ENCODE data around the gene DISC1. TPM values are rescaled to one million over a fixed set of nuclear protein-coding genes. Genes with fewer than 3 reads are reported as not detected.

DISC1 gene
- total RNA-seq, 4 donors from 2014 or later: 3.3 to 11.4 (median 4.2) TPM

GRCh38 chr1:231951374-231951773 is 324.8 kb downstream of the DISC1 start:
- WGBS, 2 donors: 26 to 30% methylated on average over 3 of the region's 3 CpGs
- no peak for DNase-seq

GRCh38 chr1:231952154-231952553 is 325.6 kb downstream of the DISC1 start:
- no peak overlapping the region for H3K27ac ChIP-seq
- WGBS, 2 donors: 26 to 35% methylated on average over 1 of the region's 1 CpG
- no peaks in the 10 kb centered on the region for H3K9me3 ChIP-seq
- no peak for DNase-seq
- H3K27me3 ChIP-seq: no peaks in the 10 kb centered on the region
- H3K4me3 ChIP-seq: no peak overlapping the region
- H3K4me1 ChIP-seq: peaks cover 0 to 31% (median 15%) of the 10 kb centered on the region in 3 donors
- TF ChIP-seq CTCF (IDR thresholded peaks at IDR 0.05): no peak
- TF ChIP-seq POLR2A (IDR thresholded peaks at IDR 0.05): no peak
- intact Hi-C loops (cut with DNase I): no loop called here
- H3K36me3 ChIP-seq: no peaks in the 10 kb centered on the region

More at GRCh38 chr1:231951374-231951773, 324.8 kb downstream of the DISC1 start:
- Histone ChIP-seq H3K27me3 (no peaks in the 10 kb centered on the region), H3K36me3 (no peaks in the 10 kb centered on the region), H3K4me1 (peaks cover 0 to 31% (median 15%) of the 10 kb centered on the region in 3 donors), H3K4me3 (no peak overlapping the region), H3K27ac (peak overlapping the region in 3 of 4 donors; percentile 23 to 68 (median 37)), H3K9me3 (no peaks in the 10 kb centered on the region)
- intact Hi-C loops (cut with DNase I): no loop called here
- TF ChIP-seq POLR2A (IDR thresholded peaks at IDR 0.05): no peak

GRCh38 chr1:231953660-231954059 is 327.1 kb downstream of the DISC1 start:
- Histone ChIP-seq H3K36me3 (no peaks in the 10 kb centered on the region), H3K27me3 (no peaks in the 10 kb centered on the region), H3K9me3 (no peaks in the 10 kb centered on the region), H3K27ac (no peak overlapping the region), H3K4me1 (peaks cover 0 to 31% (median 15%) of the 10 kb centered on the region in 3 donors), H3K4me3 (no peak overlapping the region)
- no peak for DNase-seq
- no peak for TF ChIP-seq CTCF (IDR thresholded peaks at IDR 0.05)
- TF ChIP-seq POLR2A (IDR thresholded peaks at IDR 0.05): no peak
- intact Hi-C loops (cut with DNase I): no loop called here
- 80 to 87% methylated on average over 6 of the region's 6 CpGs for WGBS, 2 donors

GRCh38 chr1:231954751-231955150 is 328.2 kb downstream of the DISC1 start:
- TF ChIP-seq CTCF (IDR thresholded peaks at IDR 0.05) (no peak), POLR2A (IDR thresholded peaks at IDR 0.05) (no peak)
- WGBS, 2 donors: 88 to 94% methylated on average over 3 of the region's 3 CpGs
- no peaks in the 10 kb centered on the region for H3K27me3 ChIP-seq

GRCh38 chr1:231957359-231957758 is 330.8 kb downstream of the DISC1 start:
- 63 to 82% methylated on average over 1 of the region's 1 CpG for WGBS, 2 donors
- no peak for DNase-seq
- Histone ChIP-seq H3K4me1 (no peaks in the 10 kb centered on the region), H3K36me3 (no peaks in the 10 kb centered on the region), H3K27ac (no peak overlapping the region), H3K27me3 (no peaks in the 10 kb centered on the region), H3K4me3 (no peak overlapping the region), H3K9me3 (no peaks in the 10 kb centered on the region)
- TF ChIP-seq CTCF (IDR thresholded peaks at IDR 0.05): no peak
- no peak for TF ChIP-seq POLR2A (IDR thresholded peaks at IDR 0.05)
- intact Hi-C loops (cut with DNase I): no loop called here

More at GRCh38 chr1:231954751-231955150, 328.2 kb downstream of the DISC1 start:
- Histone ChIP-seq H3K36me3 (no peaks in the 10 kb centered on the region), H3K27ac (no peak overlapping the region), H3K9me3 (no peaks in the 10 kb centered on the region), H3K4me3 (no peak overlapping the region), H3K4me1 (peaks cover 0 to 25% (median 15%) of the 10 kb centered on the region in 3 donors)
- no peak for DNase-seq
- intact Hi-C loops (cut with DNase I): no loop called here

GRCh38 chr1:231958448-231958847 is 331.9 kb downstream of the DISC1 start:
- Histone ChIP-seq H3K36me3 (no peaks in the 10 kb centered on the region), H3K4me1 (no peaks in the 10 kb centered on the region), H3K27ac (no peak overlapping the region), H3K4me3 (no peak overlapping the region), H3K27me3 (no peaks in the 10 kb centered on the region), H3K9me3 (no peaks in the 10 kb centered on the region)
- WGBS, 2 donors: 69 to 78% methylated on average over 4 of the region's 4 CpGs
- TF ChIP-seq CTCF (IDR thresholded peaks at IDR 0.05) (no peak), POLR2A (IDR thresholded peaks at IDR 0.05) (no peak)
- DNase-seq: no peak
- intact Hi-C loops (cut with DNase I): no loop called here
